Chondrocyte (in vitro differentiated cells): ENCODE measurements around the gene KMT2E. TPM values are rescaled to one million over a fixed set of nuclear protein-coding genes. Genes with fewer than 3 reads are reported as not detected.

Source experiments
- DNase-seq: peaks from one replicate; pipeline ENCODE4 v3.0.0; 2021; ENCODE audit warnings: mixed read lengths, low spot score
- H3K27ac Mint-ChIP-seq: one replicate; pipeline ENCODE4 v1.8.0; 2021; ENCODE audit warnings: mild to moderate bottlenecking, moderate library complexity, mixed read lengths; ENCODE audit not compliant: unreplicated experiment
- H3K27me3 Mint-ChIP-seq: 2 replicates; pipeline ENCODE4 v1.8.0; 2021; ENCODE audit warnings: low read depth, mixed read lengths
- H3K36me3 Mint-ChIP-seq: 2 replicates; pipeline ENCODE4 v1.8.0; 2021; ENCODE audit warnings: low read depth, mixed read lengths
- H3K4me1 Mint-ChIP-seq: 2 replicates; pipeline ENCODE4 v1.8.0; 2021; ENCODE audit warnings: low read depth, mild to moderate bottlenecking, mixed read lengths
- H3K4me3 Mint-ChIP-seq: one replicate; pipeline ENCODE4 v1.8.0; 2021; ENCODE audit warnings: mild to moderate bottlenecking, moderate library complexity, mixed read lengths; ENCODE audit not compliant: unreplicated experiment
- H3K9me3 Mint-ChIP-seq: 2 replicates; pipeline ENCODE4 v1.8.0; 2021; ENCODE audit warnings: low read depth, mixed read lengths
- CTCF ChIP-seq: fragments of 200-600 bp; sonication (generic); IDR thresholded peaks from 2 replicates; pipeline ENCODE4 v1.5.0; 2021; ENCODE audit warnings: antibody characterized with exemption, mild to moderate bottlenecking, moderate library complexity
- total RNA-seq: library from RNA; stranded (reverse); gene quantifications from 3 replicates; pipeline ENCODE4 v1.2.1, GENCODE V29; 2021

Gene KMT2E
- total RNA-seq, 1 donor from 2014 or later, result 63.1 TPM

- Mint-ChIP-seq H3K4me1 (peaks cover 41% of the 10 kb centered on the region), H3K36me3 (peaks cover 12% of the 10 kb centered on the region), H3K9me3 (no peaks in the 10 kb centered on the region), H3K27ac (peak overlapping the region; percentile 100), H3K4me3 (peak overlapping the region; percentile 100), H3K27me3 (no peaks in the 10 kb centered on the region)
- no peak for DNase-seq
- no peak for TF ChIP-seq CTCF
Measured at GRCh38 chr7:105014693-105015389, 836 bp downstream of the KMT2E start.

GRCh38 chr7:105015390-105015965 is 1.5 kb downstream of the KMT2E start:
- Mint-ChIP-seq H3K4me3 (peak overlapping the region; percentile 100), H3K27ac (peak overlapping the region; percentile 100), H3K4me1 (peaks cover 39% of the 10 kb centered on the region), H3K9me3 (no peaks in the 10 kb centered on the region), H3K36me3 (peaks cover 12% of the 10 kb centered on the region), H3K27me3 (no peaks in the 10 kb centered on the region)
- DNase-seq, result no peak
- no peak for TF ChIP-seq CTCF

- H3K4me3 Mint-ChIP-seq, result peak overlapping the region; percentile 100
Measured at GRCh38 chr7:105016068-105016708, 2.2 kb downstream of the KMT2E start.

GRCh38 chr7:105016709-105017656 is 3.0 kb downstream of the KMT2E start:
- DNase-seq, result no peak
- Mint-ChIP-seq H3K4me3 (peak overlapping the region; percentile 100), H3K9me3 (no peaks in the 10 kb centered on the region), H3K36me3 (peaks cover 10% of the 10 kb centered on the region), H3K27ac (peak overlapping the region; percentile 100), H3K4me1 (peaks cover 46% of the 10 kb centered on the region), H3K27me3 (no peaks in the 10 kb centered on the region)
- no peak for TF ChIP-seq CTCF

More at GRCh38 chr7:105016068-105016708, 2.2 kb downstream of the KMT2E start:
- no peaks in the 10 kb centered on the region for H3K9me3 Mint-ChIP-seq
- peaks cover 40% of the 10 kb centered on the region for H3K4me1 Mint-ChIP-seq
- no peaks in the 10 kb centered on the region for H3K27me3 Mint-ChIP-seq
- H3K36me3 Mint-ChIP-seq, result peaks cover 12% of the 10 kb centered on the region
- peak overlapping the region; percentile 100 for H3K27ac Mint-ChIP-seq
- no peak for DNase-seq
- no peak for TF ChIP-seq CTCF
